GM23338 (cell line): ENCODE measurements around the gene ADGRG6. TPM values are rescaled to one million over a fixed set of nuclear protein-coding genes. Genes with fewer than 3 reads are reported as not detected.

Experiments used
- ATAC-seq: fragments of 200-7000 bp; cut with Tn5 transposase; 3 replicates; pipeline ENCODE4 v1.9.1; 2020
- DNase-seq: peaks from one replicate; pipeline ENCODE4 v3.0.0-alpha.2; 2015; ENCODE audit warnings: low spot score
- H2AFZ ChIP-seq: fragments of 200-600 bp; sonication (generic); 2 replicates; pipeline ENCODE4 v1.8.0; 2016; ENCODE audit warnings: antibody characterized with exemption, mild to moderate bottlenecking, moderate library complexity
- H3F3A ChIP-seq: fragments of 200-600 bp; sonication (generic); replicated peaks from 2 replicates; pipeline ENCODE4 v1.8.0; 2017; ENCODE audit warnings: antibody characterized with exemption, mixed run types, low read depth
- H3K27ac ChIP-seq: fragments of 200-600 bp; sonication (generic); 2 replicates; pipeline ENCODE4 v1.6.1; 2016; ENCODE audit warnings: low read depth
- H3K27me3 ChIP-seq: fragments of 200-600 bp; sonication (generic); 2 replicates; pipeline ENCODE4 v1.8.0; 2016; ENCODE audit warnings: mild to moderate bottlenecking, mixed run types, moderate library complexity; ENCODE audit not compliant: insufficient read depth
- H3K36me3 ChIP-seq: fragments of 200-600 bp; sonication (generic); 2 replicates; pipeline ENCODE4 v1.8.0; 2016; ENCODE audit warnings: mild to moderate bottlenecking; ENCODE audit not compliant: insufficient read depth
- H3K4me1 ChIP-seq: fragments of 200-600 bp; sonication (generic); 2 replicates; pipeline ENCODE4 v1.8.0; 2016; ENCODE audit warnings: mild to moderate bottlenecking, moderate library complexity; ENCODE audit not compliant: insufficient read depth
- H3K4me2 ChIP-seq: fragments of 200-600 bp; sonication (generic); 2 replicates; pipeline ENCODE4 v1.7.1; 2017; ENCODE audit warnings: mixed run types
- H3K4me3 ChIP-seq: fragments of 200-600 bp; sonication (generic); 2 replicates; pipeline ENCODE4 v1.6.1; 2016; ENCODE audit warnings: mixed run types
- H3K79me2 ChIP-seq: fragments of 200-600 bp; sonication (generic); replicated peaks from 2 replicates; pipeline ENCODE4 v1.8.0; 2017; ENCODE audit warnings: mild to moderate bottlenecking; ENCODE audit not compliant: insufficient read depth
- H3K9me2 ChIP-seq: fragments of 200-600 bp; sonication (generic); 2 replicates; pipeline ENCODE4 v1.8.0; 2017; ENCODE audit not compliant: insufficient read depth
- H4K20me1 ChIP-seq: fragments of 200-600 bp; sonication (generic); replicated peaks from 2 replicates; pipeline ENCODE4 v1.8.0; 2017; ENCODE audit warnings: mild to moderate bottlenecking; ENCODE audit not compliant: insufficient read depth
- H3K27ac Mint-ChIP-seq: 2 replicates; pipeline ENCODE4 v1.8.0; 2020; ENCODE audit warnings: inconsistent platforms, mild to moderate bottlenecking, moderate library complexity, mixed read lengths
- H3K27me3 Mint-ChIP-seq: 3 replicates; pipeline ENCODE4 v1.8.0; 2022; ENCODE audit warnings: low read depth, mild to moderate bottlenecking, moderate library complexity, mixed read lengths, inconsistent platforms; ENCODE audit not compliant: insufficient read depth, poor library complexity
- H3K36me3 Mint-ChIP-seq: 3 replicates; pipeline ENCODE4 v1.8.0; 2021; ENCODE audit warnings: low read depth, mild to moderate bottlenecking, inconsistent platforms, moderate library complexity, mixed read lengths
- H3K4me1 Mint-ChIP-seq: 3 replicates; pipeline ENCODE4 v1.8.0; 2020; ENCODE audit warnings: mild to moderate bottlenecking, inconsistent platforms, mixed read lengths
- H3K4me3 Mint-ChIP-seq: 3 replicates; pipeline ENCODE4 v1.8.0; 2021; ENCODE audit warnings: moderate library complexity, mild to moderate bottlenecking, inconsistent platforms, mixed read lengths
- H3K9me3 Mint-ChIP-seq: 3 replicates; pipeline ENCODE4 v1.8.0; 2020; ENCODE audit warnings: moderate library complexity, mild to moderate bottlenecking, inconsistent platforms, mixed read lengths
- JUNB ChIP-seq: IDR thresholded peaks from one replicate; pipeline ENCODE4 v1.6.1; 2016; ENCODE audit warnings: antibody characterized with exemption; ENCODE audit not compliant: unreplicated experiment
- NANOG ChIP-seq: IDR thresholded peaks from 2 replicates; pipeline ENCODE4 v1.6.1; 2016; ENCODE audit warnings: antibody characterized with exemption, borderline replicate concordance
- POLR2AphosphoS5 ChIP-seq: IDR thresholded peaks from 2 replicates; pipeline ENCODE4 v1.6.1; 2016; ENCODE audit warnings: antibody characterized with exemption, low read depth
- STAT1 ChIP-seq: IDR thresholded peaks from one replicate; pipeline ENCODE4 v1.6.1; 2016; ENCODE audit warnings: antibody characterized with exemption; ENCODE audit not compliant: unreplicated experiment
- ZNF114 ChIP-seq: fragments of 250-450 bp; sonication (Bioruptor Pico); IDR thresholded peaks from 2 replicates; pipeline ENCODE4 v1.5.0; 2020; ENCODE audit warnings: mild to moderate bottlenecking, moderate library complexity
- polyA plus RNA-seq: library from polyadenylated mRNA; unstranded; fragments of >200 nt; fragmentation: Nextera tagmentation; extraction: Ambion mirVana; gene quantifications from 2 replicates; pipeline ENCODE4 v1.2.1, GENCODE V29; 2016
- total RNA-seq: library from RNA; depleted of rRNA; stranded (reverse); fragments of >200 nt; shearing (Covaris generic); gene quantifications from 2 replicates; pipeline ENCODE4 v1.2.3, GENCODE V29; 2014
- TF ChIP-seq, protein P1 (sequence below): IDR thresholded peaks from 2 replicates; pipeline ENCODE4 v1.6.1; 2016; ENCODE audit warnings: antibody characterized with exemption
- TF ChIP-seq, protein P2 (sequence below): fragments of 250-450 bp; sonication (Bioruptor Pico); IDR thresholded peaks from 2 replicates; pipeline ENCODE4 v1.5.0; 2020; ENCODE audit warnings: mild to moderate bottlenecking, moderate library complexity
- TF ChIP-seq, protein P3 (sequence below), 2 experiments: fragments of 200-600 bp in 1 of 2; sonication (generic) in 1 of 2; conservative IDR thresholded peaks; 2 replicates each; pipeline versions ENCODE4 v1.5.1 to v1.6.1; 2016 to 2017; ENCODE audit warnings: antibody characterized with exemption in 2 of 2, low read depth in 2 of 2, mild to moderate bottlenecking in 2 of 2, moderate library complexity in 1 of 2
- TF ChIP-seq, protein P4 (sequence below): IDR thresholded peaks from one replicate; pipeline ENCODE4 v1.6.1; 2018; ENCODE audit warnings: antibody characterized with exemption; ENCODE audit not compliant: unreplicated experiment

ADGRG6 gene
- total and polyA plus RNA-seq, 2 experiments from 2014 or later: 1.3 to 7.7 TPM

DNA sequence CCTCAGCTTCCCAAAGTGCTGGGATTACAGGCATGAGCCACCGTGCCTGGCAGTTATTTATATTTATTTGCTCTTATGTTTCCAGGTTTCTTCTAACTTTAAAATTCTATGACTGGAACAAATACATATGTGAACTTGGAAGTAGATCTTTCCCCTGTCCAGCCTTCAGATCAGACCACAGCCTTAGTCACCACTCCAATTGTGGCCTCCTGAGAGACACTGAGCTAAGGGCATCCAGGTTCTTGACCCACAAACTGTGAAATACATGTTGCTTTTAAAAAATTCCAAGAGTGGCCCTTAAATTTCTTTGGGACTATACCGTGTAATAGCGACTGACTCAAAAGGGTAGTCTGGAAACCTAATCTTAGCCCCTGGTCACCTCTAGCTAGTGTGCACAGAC, 1.5 kb upstream of the ADGRG6 start:
- peaks cover 37% of the 10 kb centered on the region for H3K4me1 Mint-ChIP-seq
- H3K27ac ChIP-seq: no peak overlapping the region
- no peaks in the 10 kb centered on the region for H3K36me3 ChIP-seq
- 0 out of 2 replicates have a peak, but pooled peaks cover 5% of the 10 kb centered on the region for H3K9me2 ChIP-seq
- H3K4me2 ChIP-seq: peak overlapping the region; percentile 85; the same call in 1 of the 2 replicates
- peak overlapping the region; percentile 65; the same call in 1 of the 2 replicates for H3K4me3 ChIP-seq
- H3K27ac Mint-ChIP-seq: no peak overlapping the region
- no peak overlapping the region; the same call in 2 of the 3 replicates for H3K4me3 Mint-ChIP-seq
- no peak for TF ChIP-seq STAT1
- TF ChIP-seq NANOG: no peak
- no peak for TF ChIP-seq POLR2AphosphoS5
- TF ChIP-seq, protein P1, sequence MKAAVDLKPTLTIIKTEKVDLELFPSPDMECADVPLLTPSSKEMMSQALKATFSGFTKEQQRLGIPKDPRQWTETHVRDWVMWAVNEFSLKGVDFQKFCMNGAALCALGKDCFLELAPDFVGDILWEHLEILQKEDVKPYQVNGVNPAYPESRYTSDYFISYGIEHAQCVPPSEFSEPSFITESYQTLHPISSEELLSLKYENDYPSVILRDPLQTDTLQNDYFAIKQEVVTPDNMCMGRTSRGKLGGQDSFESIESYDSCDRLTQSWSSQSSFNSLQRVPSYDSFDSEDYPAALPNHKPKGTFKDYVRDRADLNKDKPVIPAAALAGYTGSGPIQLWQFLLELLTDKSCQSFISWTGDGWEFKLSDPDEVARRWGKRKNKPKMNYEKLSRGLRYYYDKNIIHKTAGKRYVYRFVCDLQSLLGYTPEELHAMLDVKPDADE: no peak
- TF ChIP-seq, protein P2, sequence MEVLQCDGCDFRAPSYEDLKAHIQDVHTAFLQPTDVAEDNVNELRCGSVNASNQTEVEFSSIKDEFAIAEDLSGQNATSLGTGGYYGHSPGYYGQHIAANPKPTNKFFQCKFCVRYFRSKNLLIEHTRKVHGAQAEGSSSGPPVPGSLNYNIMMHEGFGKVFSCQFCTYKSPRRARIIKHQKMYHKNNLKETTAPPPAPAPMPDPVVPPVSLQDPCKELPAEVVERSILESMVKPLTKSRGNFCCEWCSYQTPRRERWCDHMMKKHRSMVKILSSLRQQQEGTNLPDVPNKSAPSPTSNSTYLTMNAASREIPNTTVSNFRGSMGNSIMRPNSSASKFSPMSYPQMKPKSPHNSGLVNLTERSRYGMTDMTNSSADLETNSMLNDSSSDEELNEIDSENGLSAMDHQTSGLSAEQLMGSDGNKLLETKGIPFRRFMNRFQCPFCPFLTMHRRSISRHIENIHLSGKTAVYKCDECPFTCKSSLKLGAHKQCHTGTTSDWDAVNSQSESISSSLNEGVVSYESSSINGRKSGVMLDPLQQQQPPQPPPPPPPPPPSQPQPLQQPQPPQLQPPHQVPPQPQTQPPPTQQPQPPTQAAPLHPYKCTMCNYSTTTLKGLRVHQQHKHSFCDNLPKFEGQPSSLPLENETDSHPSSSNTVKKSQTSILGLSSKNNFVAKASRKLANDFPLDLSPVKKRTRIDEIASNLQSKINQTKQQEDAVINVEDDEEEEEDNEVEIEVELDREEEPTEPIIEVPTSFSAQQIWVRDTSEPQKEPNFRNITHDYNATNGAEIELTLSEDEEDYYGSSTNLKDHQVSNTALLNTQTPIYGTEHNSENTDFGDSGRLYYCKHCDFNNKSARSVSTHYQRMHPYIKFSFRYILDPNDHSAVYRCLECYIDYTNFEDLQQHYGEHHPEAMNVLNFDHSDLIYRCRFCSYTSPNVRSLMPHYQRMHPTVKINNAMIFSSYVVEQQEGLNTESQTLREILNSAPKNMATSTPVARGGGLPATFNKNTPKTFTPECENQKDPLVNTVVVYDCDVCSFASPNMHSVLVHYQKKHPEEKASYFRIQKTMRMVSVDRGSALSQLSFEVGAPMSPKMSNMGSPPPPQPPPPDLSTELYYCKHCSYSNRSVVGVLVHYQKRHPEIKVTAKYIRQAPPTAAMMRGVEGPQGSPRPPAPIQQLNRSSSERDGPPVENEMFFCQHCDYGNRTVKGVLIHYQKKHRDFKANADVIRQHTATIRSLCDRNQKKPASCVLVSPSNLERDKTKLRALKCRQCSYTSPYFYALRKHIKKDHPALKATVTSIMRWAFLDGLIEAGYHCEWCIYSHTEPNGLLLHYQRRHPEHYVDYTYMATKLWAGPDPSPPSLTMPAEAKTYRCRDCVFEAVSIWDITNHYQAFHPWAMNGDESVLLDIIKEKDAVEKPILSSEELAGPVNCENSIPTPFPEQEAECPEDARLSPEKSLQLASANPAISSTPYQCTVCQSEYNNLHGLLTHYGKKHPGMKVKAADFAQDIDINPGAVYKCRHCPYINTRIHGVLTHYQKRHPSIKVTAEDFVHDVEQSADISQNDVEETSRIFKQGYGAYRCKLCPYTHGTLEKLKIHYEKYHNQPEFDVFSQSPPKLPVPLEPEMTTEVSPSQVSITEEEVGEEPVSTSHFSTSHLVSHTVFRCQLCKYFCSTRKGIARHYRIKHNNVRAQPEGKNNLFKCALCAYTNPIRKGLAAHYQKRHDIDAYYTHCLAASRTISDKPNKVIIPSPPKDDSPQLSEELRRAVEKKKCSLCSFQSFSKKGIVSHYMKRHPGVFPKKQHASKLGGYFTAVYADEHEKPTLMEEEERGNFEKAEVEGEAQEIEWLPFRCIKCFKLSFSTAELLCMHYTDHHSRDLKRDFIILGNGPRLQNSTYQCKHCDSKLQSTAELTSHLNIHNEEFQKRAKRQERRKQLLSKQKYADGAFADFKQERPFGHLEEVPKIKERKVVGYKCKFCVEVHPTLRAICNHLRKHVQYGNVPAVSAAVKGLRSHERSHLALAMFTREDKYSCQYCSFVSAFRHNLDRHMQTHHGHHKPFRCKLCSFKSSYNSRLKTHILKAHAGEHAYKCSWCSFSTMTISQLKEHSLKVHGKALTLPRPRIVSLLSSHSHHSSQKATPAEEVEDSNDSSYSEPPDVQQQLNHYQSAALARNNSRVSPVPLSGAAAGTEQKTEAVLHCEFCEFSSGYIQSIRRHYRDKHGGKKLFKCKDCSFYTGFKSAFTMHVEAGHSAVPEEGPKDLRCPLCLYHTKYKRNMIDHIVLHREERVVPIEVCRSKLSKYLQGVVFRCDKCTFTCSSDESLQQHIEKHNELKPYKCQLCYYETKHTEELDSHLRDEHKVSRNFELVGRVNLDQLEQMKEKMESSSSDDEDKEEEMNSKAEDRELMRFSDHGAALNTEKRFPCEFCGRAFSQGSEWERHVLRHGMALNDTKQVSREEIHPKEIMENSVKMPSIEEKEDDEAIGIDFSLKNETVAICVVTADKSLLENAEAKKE (CRISPR knock-in tag): no peak
- TF ChIP-seq, protein P3, sequence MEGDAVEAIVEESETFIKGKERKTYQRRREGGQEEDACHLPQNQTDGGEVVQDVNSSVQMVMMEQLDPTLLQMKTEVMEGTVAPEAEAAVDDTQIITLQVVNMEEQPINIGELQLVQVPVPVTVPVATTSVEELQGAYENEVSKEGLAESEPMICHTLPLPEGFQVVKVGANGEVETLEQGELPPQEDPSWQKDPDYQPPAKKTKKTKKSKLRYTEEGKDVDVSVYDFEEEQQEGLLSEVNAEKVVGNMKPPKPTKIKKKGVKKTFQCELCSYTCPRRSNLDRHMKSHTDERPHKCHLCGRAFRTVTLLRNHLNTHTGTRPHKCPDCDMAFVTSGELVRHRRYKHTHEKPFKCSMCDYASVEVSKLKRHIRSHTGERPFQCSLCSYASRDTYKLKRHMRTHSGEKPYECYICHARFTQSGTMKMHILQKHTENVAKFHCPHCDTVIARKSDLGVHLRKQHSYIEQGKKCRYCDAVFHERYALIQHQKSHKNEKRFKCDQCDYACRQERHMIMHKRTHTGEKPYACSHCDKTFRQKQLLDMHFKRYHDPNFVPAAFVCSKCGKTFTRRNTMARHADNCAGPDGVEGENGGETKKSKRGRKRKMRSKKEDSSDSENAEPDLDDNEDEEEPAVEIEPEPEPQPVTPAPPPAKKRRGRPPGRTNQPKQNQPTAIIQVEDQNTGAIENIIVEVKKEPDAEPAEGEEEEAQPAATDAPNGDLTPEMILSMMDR (conservative IDR thresholded peaks at IDR 0.05; ENCODE audit: low read depth in 2 of 2): no peak
- TF ChIP-seq ZNF114: no peak
- no peak for TF ChIP-seq JUNB
- TF ChIP-seq, protein P4, sequence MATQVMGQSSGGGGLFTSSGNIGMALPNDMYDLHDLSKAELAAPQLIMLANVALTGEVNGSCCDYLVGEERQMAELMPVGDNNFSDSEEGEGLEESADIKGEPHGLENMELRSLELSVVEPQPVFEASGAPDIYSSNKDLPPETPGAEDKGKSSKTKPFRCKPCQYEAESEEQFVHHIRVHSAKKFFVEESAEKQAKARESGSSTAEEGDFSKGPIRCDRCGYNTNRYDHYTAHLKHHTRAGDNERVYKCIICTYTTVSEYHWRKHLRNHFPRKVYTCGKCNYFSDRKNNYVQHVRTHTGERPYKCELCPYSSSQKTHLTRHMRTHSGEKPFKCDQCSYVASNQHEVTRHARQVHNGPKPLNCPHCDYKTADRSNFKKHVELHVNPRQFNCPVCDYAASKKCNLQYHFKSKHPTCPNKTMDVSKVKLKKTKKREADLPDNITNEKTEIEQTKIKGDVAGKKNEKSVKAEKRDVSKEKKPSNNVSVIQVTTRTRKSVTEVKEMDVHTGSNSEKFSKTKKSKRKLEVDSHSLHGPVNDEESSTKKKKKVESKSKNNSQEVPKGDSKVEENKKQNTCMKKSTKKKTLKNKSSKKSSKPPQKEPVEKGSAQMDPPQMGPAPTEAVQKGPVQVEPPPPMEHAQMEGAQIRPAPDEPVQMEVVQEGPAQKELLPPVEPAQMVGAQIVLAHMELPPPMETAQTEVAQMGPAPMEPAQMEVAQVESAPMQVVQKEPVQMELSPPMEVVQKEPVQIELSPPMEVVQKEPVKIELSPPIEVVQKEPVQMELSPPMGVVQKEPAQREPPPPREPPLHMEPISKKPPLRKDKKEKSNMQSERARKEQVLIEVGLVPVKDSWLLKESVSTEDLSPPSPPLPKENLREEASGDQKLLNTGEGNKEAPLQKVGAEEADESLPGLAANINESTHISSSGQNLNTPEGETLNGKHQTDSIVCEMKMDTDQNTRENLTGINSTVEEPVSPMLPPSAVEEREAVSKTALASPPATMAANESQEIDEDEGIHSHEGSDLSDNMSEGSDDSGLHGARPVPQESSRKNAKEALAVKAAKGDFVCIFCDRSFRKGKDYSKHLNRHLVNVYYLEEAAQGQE: no peak
- H2AFZ ChIP-seq: no peak overlapping the region
- peaks cover 37% of the 10 kb centered on the region for H3K4me1 ChIP-seq
- ATAC-seq: no peak
- no peaks in the 10 kb centered on the region for H3K9me3 Mint-ChIP-seq
- H3K27me3 Mint-ChIP-seq: peaks cover 33% of the 10 kb centered on the region
- DNase-seq: no peak
- H3K79me2 ChIP-seq: no peaks in the 10 kb centered on the region
- H3K36me3 Mint-ChIP-seq: no peaks in the 10 kb centered on the region
- H3F3A ChIP-seq: no peaks in the 10 kb centered on the region
- no peaks in the 10 kb centered on the region for H4K20me1 ChIP-seq
- peaks cover 40% of the 10 kb centered on the region for H3K27me3 ChIP-seq
